Adrenal gland (tissue), 12 donors: ENCODE results near the gene SRBD1. TPM values are rescaled to one million over a fixed set of nuclear protein-coding genes. Genes with fewer than 3 reads are reported as not detected.

Experiments used
- DNase-seq, 7 donors: peaks; one replicate each; pipeline ENCODE4 v3.0.0-alpha.2; 2019 to 2020
- H3K27ac ChIP-seq, 5 donors: fragments of 200-600 bp; sonication (generic) in 4 of 5; 1 replicate in 3 of 5; 2 replicates in 2 of 5; pipeline versions ENCODE4 v1.5.1 to v1.8.0; 2016 to 2020; ENCODE audit warnings: mild to moderate bottlenecking in 1 of 5
- H3K27me3 ChIP-seq: fragments of 200-600 bp; 2 replicates; pipeline ENCODE4 v1.8.0; 2021
- H3K36me3 ChIP-seq, 2 donors: fragments of 200-600 bp; replicated peaks in 1 of 2; 1 replicate in 1 of 2; 2 replicates in 1 of 2; pipeline versions ENCODE4 v1.5.1 to v1.8.0; 2018 to 2022
- H3K4me1 ChIP-seq, 2 donors: fragments of 200-600 bp; replicated peaks in 1 of 2; 1 replicate in 1 of 2; 2 replicates in 1 of 2; pipeline versions ENCODE4 v1.5.1 to v1.8.0; 2018 to 2021
- H3K4me3 ChIP-seq, 4 donors: fragments of 200-600 bp; sonication (generic) in 3 of 4; one replicate each; pipeline ENCODE4 v1.5.1; 2016 to 2018
- H3K9me3 ChIP-seq, 3 donors: fragments of 200-600 bp; sonication (generic) in 1 of 3; replicated peaks in 1 of 3; 1 replicate in 2 of 3; 2 replicates in 1 of 3; pipeline versions ENCODE4 v1.5.1 to v1.8.0; 2016 to 2021
- POLR2A ChIP-seq, 2 donors: fragments of 450-650 bp; IDR thresholded peaks; one replicate each; pipeline ENCODE4 v1.6.1; 2017; ENCODE audit warnings: antibody characterized with exemption in 2 of 2, mild to moderate bottlenecking in 2 of 2, moderate library complexity in 1 of 2
- WGBS, 4 donors: extraction: QIAGEN DNeasy Blood & Tissue Kit in 2 of 4; methylation state at CpG; one replicate each; pipeline versions ENCODE4 v1.1.5 to v1.1.7; 2013 to 2017; 5-methylcytosine and 5-hydroxymethylcytosine counted together
- intact Hi-C, 2 donors: fragments of 100-400 bp; cut with DNase I; formaldehyde crosslinking; loops; one replicate each; pipeline versions ENCODE4 v1.14.1 to v1.15.0; 2022 to 2023
- polyA plus RNA-seq, 3 donors: library from polyadenylated mRNA; stranded (reverse); fragments of 200-250 nt in 2 of 3; fragments of 350-450 nt in 1 of 3; fragmentation: Illumina TruSeq in 1 of 3; extraction: RNeasy Lipid Tissue Mini Kit (QIAGEN cat#74804) in 1 of 3; gene quantifications; one replicate each; pipeline ENCODE4 v1.2.3, GENCODE V29; 2013 to 2014
- total RNA-seq, 9 donors: library from RNA; depleted of rRNA in 4 of 9; stranded (reverse); fragments of >200 nt in 4 of 9; fragments of 120-200 nt in 1 of 9; fragmentation: NEBNext Ultra II Directional in 1 of 9; extraction: Animal tissue kit (Norgen Biotek cat#: 25700) in 1 of 9; gene quantifications; one replicate each; pipeline versions ENCODE4 v1.1.0 to v1.2.4, GENCODE V29; 2013 to 2023
- TF ChIP-seq, protein P1 (sequence below), 6 experiments: fragments of 450-650 bp in 4 of 6; fragments of 200-600 bp in 2 of 6; sonication (generic) in 1 of 6; IDR thresholded peaks; 1 replicate in 5 of 6; 2 replicates in 1 of 6; pipeline versions ENCODE4 v1.5.1 to v1.8.0; 2016 to 2021; ENCODE audit warnings: antibody characterized with exemption in 6 of 6, mild to moderate bottlenecking in 2 of 6, moderate library complexity in 1 of 6
- donor health status: healthy with polysubstance abuse.
- donor health status: Bipolar disorder and iron deficiency.
- donor health status: DM: yes; HTN: yes; CAD: no.
- donor health status: DM: no; HTN: no; CAD: no.
- donor health status: DM: no; HTN: no; CAD: no.
- donor health status: DM: yes; HTN: yes; CAD: no.

SRBD1 gene
- total and polyA plus RNA-seq, 12 donors = 2.7 to 21.6 (median 13.8) TPM

DNA sequence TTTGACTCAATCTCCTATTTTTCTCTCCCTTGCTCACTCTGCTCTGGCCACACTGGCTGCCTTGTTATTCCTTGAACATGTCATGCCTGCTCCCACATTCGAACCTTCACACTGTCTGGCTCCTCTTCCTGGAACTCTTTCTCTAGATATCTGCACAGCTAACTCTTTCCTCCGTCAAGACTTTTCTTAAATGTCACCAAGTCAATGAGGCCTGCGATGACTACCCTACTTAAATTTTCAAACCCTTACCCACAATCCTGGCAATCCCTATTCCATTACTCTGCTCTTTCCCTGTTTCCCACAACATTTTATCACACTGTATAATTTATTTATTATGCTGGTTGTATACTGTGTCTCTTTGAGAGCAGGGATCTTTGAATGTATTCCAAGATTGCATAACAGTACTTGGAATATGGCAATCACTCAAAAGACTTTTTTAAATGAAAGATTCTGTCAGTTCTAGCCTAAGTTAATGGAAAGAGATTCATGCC lies 206.2 kb downstream of the SRBD1 start:
- Histone ChIP-seq H3K4me1 (no peaks in the 10 kb centered on the region), H3K9me3 (no peaks in the 10 kb centered on the region), H3K27me3 (no peaks in the 10 kb centered on the region), H3K4me3 (no peak overlapping the region), H3K27ac (no peak overlapping the region), H3K36me3 (no peaks in the 10 kb centered on the region)
- TF ChIP-seq POLR2A (IDR thresholded peaks at IDR 0.05) = no peak
- TF ChIP-seq, protein P1, sequence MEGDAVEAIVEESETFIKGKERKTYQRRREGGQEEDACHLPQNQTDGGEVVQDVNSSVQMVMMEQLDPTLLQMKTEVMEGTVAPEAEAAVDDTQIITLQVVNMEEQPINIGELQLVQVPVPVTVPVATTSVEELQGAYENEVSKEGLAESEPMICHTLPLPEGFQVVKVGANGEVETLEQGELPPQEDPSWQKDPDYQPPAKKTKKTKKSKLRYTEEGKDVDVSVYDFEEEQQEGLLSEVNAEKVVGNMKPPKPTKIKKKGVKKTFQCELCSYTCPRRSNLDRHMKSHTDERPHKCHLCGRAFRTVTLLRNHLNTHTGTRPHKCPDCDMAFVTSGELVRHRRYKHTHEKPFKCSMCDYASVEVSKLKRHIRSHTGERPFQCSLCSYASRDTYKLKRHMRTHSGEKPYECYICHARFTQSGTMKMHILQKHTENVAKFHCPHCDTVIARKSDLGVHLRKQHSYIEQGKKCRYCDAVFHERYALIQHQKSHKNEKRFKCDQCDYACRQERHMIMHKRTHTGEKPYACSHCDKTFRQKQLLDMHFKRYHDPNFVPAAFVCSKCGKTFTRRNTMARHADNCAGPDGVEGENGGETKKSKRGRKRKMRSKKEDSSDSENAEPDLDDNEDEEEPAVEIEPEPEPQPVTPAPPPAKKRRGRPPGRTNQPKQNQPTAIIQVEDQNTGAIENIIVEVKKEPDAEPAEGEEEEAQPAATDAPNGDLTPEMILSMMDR (IDR thresholded peaks at IDR 0.05) = no peak
- WGBS, 4 donors = 84 to 87% (median 86%) methylated on average over 3 of the region's 3 CpGs
- intact Hi-C loops = no loop called here
- DNase-seq = no peak

GRCh38 chr2:45403036-45403435 lies 208.0 kb downstream of the SRBD1 start:
- Histone ChIP-seq H3K9me3 (no peaks in the 10 kb centered on the region), H3K27ac (no peak overlapping the region), H3K4me3 (no peak overlapping the region), H3K27me3 (no peaks in the 10 kb centered on the region), H3K4me1 (no peaks in the 10 kb centered on the region), H3K36me3 (no peaks in the 10 kb centered on the region)
- TF ChIP-seq, protein P1 (IDR thresholded peaks at IDR 0.05) = no peak
- TF ChIP-seq POLR2A (IDR thresholded peaks at IDR 0.05) = no peak
- DNase-seq = no peak
- intact Hi-C loops = no loop called here

DNA sequence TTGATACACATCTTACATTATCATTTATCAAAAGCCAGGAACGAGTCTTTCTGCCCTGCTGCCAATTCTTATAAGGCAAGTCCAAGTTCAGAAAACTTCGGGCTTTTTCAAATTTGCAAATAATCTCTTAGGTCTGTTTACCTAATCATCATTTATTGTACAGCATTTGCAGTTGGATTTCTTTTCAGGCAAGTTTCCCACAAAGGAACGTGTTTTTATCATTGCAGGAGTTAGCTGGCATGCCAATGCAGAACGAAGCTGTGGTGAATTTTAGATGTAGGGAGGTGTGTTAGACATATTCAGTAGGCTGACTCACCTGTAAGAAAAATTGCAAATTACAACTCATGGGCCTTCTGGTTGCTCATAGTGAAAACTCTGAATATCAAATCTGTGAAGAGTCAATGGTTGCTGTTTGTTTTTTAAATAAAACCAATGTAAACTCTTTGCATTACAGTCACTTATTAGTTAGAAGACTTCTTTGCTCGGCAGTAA lies 209.6 kb downstream of the SRBD1 start:
- intact Hi-C loops = no loop called here
- no peaks in the 10 kb centered on the region for H3K9me3 ChIP-seq
- no peaks in the 10 kb centered on the region for H3K4me1 ChIP-seq
- H3K36me3 ChIP-seq = no peaks in the 10 kb centered on the region
- DNase-seq = no peak
- 88 to 95% (median 94%) methylated on average over 5 of the region's 5 CpGs for WGBS, 4 donors
- TF ChIP-seq, protein P1 (IDR thresholded peaks at IDR 0.05) = no peak
- TF ChIP-seq POLR2A (IDR thresholded peaks at IDR 0.05) = no peak
- no peaks in the 10 kb centered on the region for H3K27me3 ChIP-seq
- H3K27ac ChIP-seq = no peak overlapping the region
- no peak overlapping the region for H3K4me3 ChIP-seq

- no peak overlapping the region for H3K4me3 ChIP-seq
- DNase-seq = no peak
- no peaks in the 10 kb centered on the region for H3K27me3 ChIP-seq
- intact Hi-C loops = no loop called here
- no peaks in the 10 kb centered on the region for H3K9me3 ChIP-seq
- no peaks in the 10 kb centered on the region for H3K36me3 ChIP-seq
- TF ChIP-seq, protein P1 (IDR thresholded peaks at IDR 0.05) = no peak
- no peak for TF ChIP-seq POLR2A (IDR thresholded peaks at IDR 0.05)
- WGBS, 4 donors = 92 to 94% (median 94%) methylated on average over 3 of the region's 3 CpGs
- H3K4me1 ChIP-seq = no peaks in the 10 kb centered on the region
- H3K27ac ChIP-seq = no peak overlapping the region
Measured at GRCh38 chr2:45399040-45399784, 211.9 kb downstream of the SRBD1 start.
